Stimulated activated CD4-positive, alpha-beta T cell treated with anti-CD3 and anti-CD28 coated beads, Interleukin-4, amount 100 ng/mL, for 24 hours (primary cell): Measurements from ENCODE around the gene SUN1.
"Not testable (repeated sequence)": the region's sequence is repeated elsewhere in the genome, so short reads cannot be mapped to it uniquely, and the experiment has no call there.

Experiments
- DNase-seq: peaks from one replicate; pipeline ENCODE4 v3.0.0-alpha.2; 2020

SUN1 gene

DNA sequence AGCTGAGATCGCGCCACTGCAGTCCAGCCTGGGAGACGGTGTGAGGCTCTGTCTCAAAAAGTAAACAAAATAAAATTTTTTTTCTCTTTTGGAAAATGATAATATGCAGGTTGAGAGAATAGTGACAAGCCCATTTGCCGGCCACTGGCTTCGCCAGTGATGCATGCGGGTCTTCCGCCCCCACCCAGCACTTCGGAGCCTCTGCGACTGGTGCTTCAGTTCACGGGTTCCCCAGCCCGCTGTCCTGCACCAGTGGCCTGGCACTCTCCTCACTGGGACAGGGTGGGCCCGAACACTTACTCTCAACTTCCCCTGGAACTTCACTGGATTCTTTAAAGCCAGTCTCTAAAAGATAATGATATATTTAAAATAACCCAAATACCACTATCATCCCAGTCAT lies 2.7 kb downstream of the SUN1 start:
- no peak for DNase-seq

GRCh38 chr7:835485-836401 lies 3.5 kb downstream of the SUN1 start:
- DNase-seq, result no peak

DNA sequence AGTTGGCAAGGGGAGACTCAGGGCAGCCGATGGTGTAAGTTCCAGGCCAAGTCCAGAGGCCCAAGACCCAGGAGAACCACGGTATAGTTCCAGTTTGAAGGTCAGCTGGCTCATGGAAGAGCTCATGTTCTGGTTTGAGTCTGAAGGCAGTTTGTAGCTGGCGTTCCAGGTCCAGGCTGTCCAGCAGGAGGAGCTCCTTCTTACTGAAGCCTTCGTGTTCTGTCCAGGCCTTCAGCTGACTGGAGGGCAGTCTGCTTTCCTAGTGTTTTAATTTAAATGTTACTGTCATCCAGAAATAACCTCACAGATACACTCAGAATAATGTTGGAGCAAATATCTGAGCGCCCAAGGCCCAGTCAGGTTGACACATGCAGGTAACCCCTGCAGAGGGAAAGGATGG lies 4.2 kb downstream of the SUN1 start:
- no peak for DNase-seq

GRCh38 chr7:837001-837400 lies 4.7 kb downstream of the SUN1 start:
- no peak for DNase-seq

- DNase-seq, result no peak
These were observed 7.8 kb downstream of the SUN1 start for GRCh38 chr7:840001-840600.

DNA sequence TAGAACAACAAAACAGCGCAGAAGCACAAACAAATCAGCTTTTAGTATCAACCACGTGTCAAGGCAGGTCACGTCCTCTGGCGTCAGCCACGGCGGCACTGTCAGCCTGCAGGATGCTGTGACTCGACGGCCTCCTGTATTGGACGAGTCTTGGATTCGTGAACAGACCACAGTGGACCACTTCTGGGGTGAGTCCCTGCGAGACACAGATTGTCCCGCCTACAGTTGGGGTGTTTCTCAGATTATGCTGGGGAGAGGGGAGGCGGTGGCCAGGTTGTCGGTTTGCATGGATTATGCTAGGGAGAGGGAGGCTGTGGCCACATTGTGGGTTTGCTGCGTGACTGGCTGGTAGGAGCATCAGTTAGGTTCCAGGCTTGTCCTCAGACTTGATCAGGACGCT lies 9.7 kb downstream of the SUN1 start:
- no peak for DNase-seq

DNA sequence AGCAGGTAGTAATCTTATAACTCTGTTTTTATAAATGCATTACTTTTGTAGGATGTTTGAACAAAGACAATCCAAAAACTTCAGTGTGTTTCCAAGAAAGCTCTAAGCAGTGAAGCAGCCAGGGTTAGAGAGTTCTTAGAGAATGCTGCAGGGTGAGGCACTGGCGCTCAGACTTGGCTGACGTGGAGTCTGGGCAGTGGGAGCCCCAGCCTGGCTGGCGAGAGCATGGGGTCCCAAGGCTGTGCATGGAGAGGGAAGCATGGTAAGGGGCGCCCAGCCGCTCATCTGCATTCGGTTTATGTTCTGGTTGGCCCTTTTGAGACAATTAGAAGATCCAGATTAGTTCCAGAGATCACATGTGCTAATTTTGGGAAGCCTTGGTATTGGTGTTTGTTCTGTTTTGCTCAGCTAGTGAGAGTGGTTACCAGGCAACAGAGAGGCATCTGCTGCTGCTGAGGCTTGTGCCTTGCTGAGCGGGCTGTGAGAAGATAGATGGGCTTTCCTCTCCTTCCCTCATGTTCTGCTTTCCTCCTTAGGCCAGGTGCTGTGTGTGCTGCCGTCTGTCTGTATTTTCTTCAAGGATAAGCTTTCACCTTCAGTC lies 10.3 kb downstream of the SUN1 start:
- DNase-seq, result no peak

DNA sequence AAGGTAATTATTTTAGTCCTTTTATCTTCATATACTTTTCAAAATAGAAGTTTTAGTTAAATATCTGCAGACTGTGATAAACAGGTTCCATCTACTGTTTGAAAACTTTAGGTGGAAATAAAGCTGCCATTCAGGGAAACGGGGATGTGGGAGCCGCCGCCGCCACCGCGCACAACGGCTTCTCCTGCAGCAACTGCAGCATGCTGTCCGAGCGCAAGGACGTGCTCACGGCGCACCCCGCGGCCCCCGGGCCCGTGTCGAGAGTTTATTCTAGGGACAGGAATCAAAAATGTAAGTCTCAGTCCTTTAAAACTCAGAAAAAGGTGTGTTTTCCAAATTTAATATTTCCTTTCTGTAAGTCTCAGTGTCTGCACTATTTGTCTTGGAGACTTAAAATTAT lies 11.0 kb downstream of the SUN1 start:
- DNase-seq, result no peak

- DNase-seq, result no peak
These were observed 11.8 kb downstream of the SUN1 start for GRCh38 chr7:844043-844442.

- no peak for DNase-seq
These were observed 12.2 kb downstream of the SUN1 start for GRCh38 chr7:844514-844913.

GRCh38 chr7:845091-845490 lies 12.8 kb downstream of the SUN1 start:
- DNase-seq, result no peak

DNA sequence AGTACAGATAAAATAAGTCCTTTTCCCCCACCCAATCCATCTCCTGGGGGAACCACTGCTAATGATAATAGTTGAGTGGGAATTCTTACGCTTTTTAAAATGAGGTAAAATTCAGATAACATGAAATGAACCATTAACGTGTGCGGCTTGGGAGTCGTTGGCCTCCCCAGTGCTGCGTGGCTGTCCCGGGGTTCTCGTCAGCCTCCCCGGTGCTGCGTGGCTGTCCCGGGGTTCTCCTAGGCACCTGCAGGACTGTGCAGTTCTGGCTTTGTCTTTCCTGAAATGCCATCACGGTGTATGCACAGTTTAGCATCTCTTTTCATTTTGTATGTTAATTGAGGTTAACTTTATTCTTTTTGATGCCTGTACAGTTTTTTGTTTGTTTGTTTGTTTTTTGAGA lies 13.5 kb downstream of the SUN1 start:
- DNase-seq, result no peak

GRCh38 chr7:846958-847650 lies 14.8 kb downstream of the SUN1 start:
- not testable (repeated sequence) for DNase-seq

DNA sequence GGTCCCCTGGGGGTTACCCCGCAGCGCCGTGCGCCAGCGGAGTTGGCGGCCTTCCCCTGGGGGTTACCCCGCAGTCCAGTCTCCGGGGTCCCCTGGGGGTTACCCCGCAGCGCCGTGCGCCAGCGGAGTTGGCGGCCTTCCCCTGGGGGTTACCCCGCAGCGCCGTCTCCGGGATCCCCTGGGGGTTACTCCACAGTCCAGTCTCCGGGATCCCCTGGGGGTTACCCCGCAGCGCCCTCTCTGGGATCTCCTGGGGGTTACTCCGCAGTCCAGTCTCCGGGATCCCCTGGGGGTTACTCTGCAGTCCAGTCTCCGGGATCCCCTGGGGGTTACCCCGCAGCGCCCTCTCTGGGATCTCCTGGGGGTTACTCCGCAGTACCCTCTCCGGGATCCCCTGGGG lies 15.5 kb downstream of the SUN1 start:
- DNase-seq, result not testable (repeated sequence)

DNA sequence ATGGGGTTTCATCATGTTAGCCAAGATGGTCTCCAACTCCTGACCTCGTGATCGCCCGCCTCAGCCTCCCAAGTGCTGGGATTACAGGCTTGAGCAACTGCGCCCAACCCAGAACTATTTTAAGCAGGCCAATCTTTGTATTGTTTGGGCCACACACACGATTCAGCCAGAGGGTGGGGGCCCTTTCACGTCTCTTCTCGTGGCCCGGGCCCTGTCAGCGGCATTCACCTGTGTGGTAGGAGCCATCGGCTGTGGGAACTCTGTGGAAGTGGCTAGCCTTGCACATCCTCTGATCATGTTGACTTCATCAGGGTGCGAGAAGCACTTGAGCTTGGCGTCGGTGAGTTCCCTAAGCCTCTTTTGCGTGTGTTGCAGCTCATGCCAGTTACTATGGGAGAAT lies 16.9 kb downstream of the SUN1 start:
- DNase-seq, result no peak

- DNase-seq, result no peak
These were observed 17.5 kb downstream of the SUN1 start for GRCh38 chr7:849781-850180.

DNA sequence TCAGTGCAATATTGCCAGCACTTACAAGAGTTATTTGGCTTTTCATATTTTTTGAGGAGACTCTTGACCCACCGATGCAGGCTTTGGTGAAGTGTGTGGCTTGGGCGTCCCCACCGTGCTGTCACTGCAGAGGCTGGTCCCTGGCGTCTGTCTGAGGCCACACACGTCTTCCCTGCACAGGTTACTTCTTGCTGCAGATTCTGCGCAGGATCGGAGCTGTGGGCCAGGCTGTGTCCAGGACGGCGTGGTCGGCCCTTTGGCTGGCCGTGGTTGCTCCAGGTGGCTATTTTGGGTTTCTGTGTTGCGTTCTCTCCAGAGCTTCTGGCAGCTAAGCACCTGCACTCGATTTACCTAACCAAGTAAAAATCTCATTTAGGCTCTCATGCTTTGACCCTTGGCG lies 18.9 kb downstream of the SUN1 start:
- no peak for DNase-seq

- no peak for DNase-seq
These were observed 21.3 kb downstream of the SUN1 start for GRCh38 chr7:853366-854117.

DNA sequence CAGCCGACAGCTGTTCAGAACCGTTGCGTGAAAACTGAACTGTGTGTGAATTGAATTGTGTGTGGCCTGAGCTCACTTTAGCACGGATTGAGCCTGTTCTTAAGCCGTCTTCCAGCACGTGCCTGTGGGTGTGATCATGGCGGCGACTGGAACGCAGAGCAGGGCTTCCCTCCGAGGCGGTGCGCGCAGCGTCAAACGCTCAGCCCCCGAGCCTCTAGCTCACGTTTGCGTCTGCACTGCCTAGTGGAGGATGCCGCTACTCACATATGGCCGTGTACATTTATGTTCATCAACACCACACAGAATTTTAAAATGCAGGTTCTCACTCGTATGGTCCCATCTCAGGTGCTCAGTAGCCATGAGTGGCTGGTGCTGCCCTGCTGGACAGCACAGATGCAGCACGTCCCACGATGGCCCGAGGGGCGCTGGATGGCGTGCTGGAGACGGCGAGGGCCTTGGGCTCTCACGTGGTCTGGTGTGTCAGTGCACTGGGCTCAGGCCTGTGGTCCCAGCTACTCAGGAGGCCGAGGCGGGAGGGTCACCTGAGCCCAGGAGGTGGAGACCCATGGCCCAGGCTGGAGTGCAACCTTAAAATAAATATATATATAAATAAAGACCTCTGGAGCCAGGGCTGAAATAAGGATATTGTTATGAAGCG lies 22.0 kb downstream of the SUN1 start:
- no peak for DNase-seq

DNA sequence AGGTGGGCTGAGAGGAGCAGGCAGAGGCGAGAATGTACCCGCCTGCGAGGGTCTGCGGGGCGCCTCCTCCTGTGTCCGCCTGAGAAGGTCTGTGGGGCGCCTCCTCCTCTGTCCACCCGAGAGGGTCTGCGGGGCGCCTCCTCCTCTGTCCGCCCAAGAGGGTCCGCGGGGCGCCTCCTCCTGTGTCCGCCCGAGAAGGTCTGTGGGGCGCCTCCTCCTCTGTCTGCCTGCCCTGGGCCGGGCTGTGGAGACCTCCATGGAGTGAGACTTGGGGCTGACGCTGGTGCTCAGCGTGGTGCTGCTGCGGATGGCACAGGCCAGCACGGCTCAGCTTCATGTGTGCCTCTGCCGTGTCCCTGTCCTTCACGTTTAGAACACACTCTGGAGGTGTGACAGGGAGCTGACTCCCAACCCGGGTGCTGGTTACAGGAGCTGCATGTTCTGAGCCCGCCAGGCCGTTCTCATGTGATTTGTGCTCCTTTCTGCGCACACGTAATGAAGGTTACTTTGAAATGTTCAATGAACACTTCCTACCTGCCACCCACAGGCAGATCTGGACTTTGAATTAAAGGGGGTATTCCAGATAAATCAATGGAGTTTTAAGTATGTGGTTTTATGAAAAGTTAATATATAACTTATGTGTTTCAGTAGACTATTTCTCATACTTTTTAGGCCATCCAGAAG lies 23.6 kb downstream of the SUN1 start:
- no peak for DNase-seq

DNA sequence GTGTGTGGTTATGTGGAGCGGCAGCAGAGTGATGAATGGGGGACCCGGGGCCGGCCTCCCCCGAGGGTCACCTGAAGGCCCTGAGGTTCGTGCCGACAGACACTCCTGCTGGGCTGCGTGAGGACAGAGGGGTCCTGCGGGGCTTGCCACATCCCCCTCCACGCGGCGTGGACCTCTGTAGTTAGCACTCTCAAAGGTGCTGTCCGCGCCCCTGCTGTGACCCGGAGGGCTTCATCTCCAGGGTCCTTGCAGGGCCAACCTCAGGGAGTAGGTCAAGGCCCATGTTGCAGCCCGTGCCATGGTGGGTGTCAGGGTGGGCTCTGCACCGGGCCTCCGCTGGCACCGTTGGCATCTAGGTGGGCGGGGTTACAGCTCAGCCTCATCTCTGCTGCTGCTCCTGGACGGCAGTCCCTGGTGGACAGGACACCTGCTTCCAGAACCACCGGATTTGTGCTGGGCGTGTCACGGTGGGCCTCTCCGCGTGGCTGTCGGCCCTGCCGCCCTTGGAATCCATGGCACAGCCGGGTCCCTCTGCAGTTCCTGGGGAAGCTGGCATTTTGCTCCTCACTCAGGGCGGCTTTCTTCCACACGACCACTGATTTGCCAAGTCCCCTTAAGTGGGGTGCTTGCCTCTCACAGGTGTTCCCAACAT lies 24.3 kb downstream of the SUN1 start:
- DNase-seq, result no peak
